Gastrocnemius medialis (tissue), 4 donors: ENCODE measurements around the gene ZNF556. TPM values are rescaled to one million over a fixed set of nuclear protein-coding genes. Genes with fewer than 3 reads are reported as not detected.

Experiments
- ATAC-seq, 2 donors: fragments of 150-250 bp; one replicate each; pipeline ENCODE4 v1.9.1; 2016
- DNase-seq, 2 donors: peaks; one replicate each; pipeline ENCODE4 v3.0.0-alpha.2; 2019
- H3K27ac ChIP-seq, 4 donors: fragments of 200-600 bp; sonication (generic); 1 replicate in 1 of 4; 2 replicates in 3 of 4; pipeline ENCODE4 v1.5.1; 2016 to 2018; ENCODE audit warnings: mild to moderate bottlenecking in 2 of 4, moderate library complexity in 1 of 4
- H3K27me3 ChIP-seq, 3 donors: fragments of 200-600 bp; sonication (generic) in 2 of 3; 1 replicate in 1 of 3; 2 replicates in 2 of 3; pipeline versions ENCODE4 v1.5.1 to v1.6.0; 2016 to 2019; ENCODE audit warnings: mild to moderate bottlenecking in 1 of 3, moderate library complexity in 1 of 3
- H3K36me3 ChIP-seq, 2 donors: fragments of 200-600 bp; sonication (generic) in 1 of 2; one replicate each; pipeline ENCODE4 v1.5.1; 2017 to 2018
- H3K4me1 ChIP-seq, 2 donors: fragments of 200-600 bp; sonication (generic) in 1 of 2; one replicate each; pipeline ENCODE4 v1.5.1; 2016 to 2017; ENCODE audit warnings: mild to moderate bottlenecking in 2 of 2
- H3K4me3 ChIP-seq, 4 donors: fragments of 200-600 bp; sonication (generic) in 3 of 4; 1 replicate in 1 of 4; 2 replicates in 3 of 4; pipeline ENCODE4 v1.5.1; 2016 to 2019; ENCODE audit warnings: mild to moderate bottlenecking in 2 of 4
- H3K9me3 ChIP-seq, 3 donors: fragments of 200-600 bp; sonication (generic) in 2 of 3; 1 replicate in 1 of 3; 2 replicates in 2 of 3; pipeline ENCODE4 v1.5.1; 2016 to 2019
- CTCF ChIP-seq, 5 experiments: fragments of 450-650 bp in 3 of 5; fragments of 200-600 bp in 2 of 5; sonication (generic) in 2 of 5; IDR thresholded peaks in 4 of 5; conservative IDR thresholded peaks in 1 of 5; 1 replicate in 4 of 5; 2 replicates in 1 of 5; pipeline ENCODE4 v1.5.1; 2016 to 2019; ENCODE audit warnings: antibody characterized with exemption in 5 of 5, mild to moderate bottlenecking in 3 of 5, moderate library complexity in 3 of 5
- POLR2A ChIP-seq, 2 donors: fragments of 450-650 bp; IDR thresholded peaks; one replicate each; pipeline ENCODE4 v1.6.1; 2017; ENCODE audit warnings: antibody characterized with exemption in 2 of 2, mild to moderate bottlenecking in 2 of 2, moderate library complexity in 2 of 2
- in situ Hi-C, 4 donors: fragments of 200-750 bp; cut with MboI; loops; one replicate each; pipeline versions ENCODE4 v1.15.0 to v1.8.0; 2017; ENCODE audit warnings: low sequenced_read_pairs in 4 of 4
- intact Hi-C: fragments of 100-400 bp; cut with DNase I; formaldehyde crosslinking; loops from one replicate; pipeline ENCODE4 v1.15.1; 2023; ENCODE audit warnings: low total_unique reads
- total RNA-seq, 4 donors: library from RNA; depleted of rRNA; stranded (reverse); fragments of >200 nt; gene quantifications; one replicate each; pipeline versions ENCODE4 v1.1.0 to v1.2.3, GENCODE V29; 2016

ZNF556 gene
- total RNA-seq, 4 donors from 2014 or later = 0.26 to 0.34 TPM; not detected in 2

- H3K4me3 ChIP-seq = no peak overlapping the region
- H3K9me3 ChIP-seq = peaks cover 0 to 4% (median 0%) of the 10 kb centered on the region in 3 donors
- H3K27ac ChIP-seq = no peak overlapping the region
- no peaks in the 10 kb centered on the region for H3K27me3 ChIP-seq
- ATAC-seq (no peak), DNase-seq (no peak)
- in situ Hi-C loops (no loop called here), intact Hi-C loops (no loop called here)
- H3K36me3 ChIP-seq = peaks cover 6 to 21% of the 10 kb centered on the region in 2 donors
- no peaks in the 10 kb centered on the region for H3K4me1 ChIP-seq
- no peak for TF ChIP-seq CTCF (IDR thresholded peaks at IDR 0.05 in 4 of 5, conservative IDR thresholded peaks at IDR 0.05 in 1 of 5)
- TF ChIP-seq POLR2A (IDR thresholded peaks at IDR 0.05) = no peak
These were observed 45.2 kb downstream of the ZNF556 start for GRCh38 chr19:2912306-2912705.

- Histone ChIP-seq H3K9me3 (peaks cover 0 to 4% (median 2%) of the 10 kb centered on the region in 3 donors), H3K36me3 (peaks cover 7 to 34% of the 10 kb centered on the region in 2 donors), H3K4me1 (no peaks in the 10 kb centered on the region), H3K27me3 (no peaks in the 10 kb centered on the region), H3K27ac (no peak overlapping the region), H3K4me3 (no peak overlapping the region)
- no peak for TF ChIP-seq CTCF (IDR thresholded peaks at IDR 0.05 in 4 of 5, conservative IDR thresholded peaks at IDR 0.05 in 1 of 5)
- TF ChIP-seq POLR2A (IDR thresholded peaks at IDR 0.05) = no peak
- in situ Hi-C loops (no loop called here), intact Hi-C loops (no loop called here)
- ATAC-seq (no peak), DNase-seq (no peak)
These were observed 50.4 kb downstream of the ZNF556 start for GRCh38 chr19:2917275-2918184.

- no peaks in the 10 kb centered on the region for H3K9me3 ChIP-seq
- in situ Hi-C loops (no loop called here), intact Hi-C loops (no loop called here)
- ATAC-seq (no peak), DNase-seq (no peak)
- H3K4me3 ChIP-seq = no peak overlapping the region
- no peaks in the 10 kb centered on the region for H3K27me3 ChIP-seq
- H3K27ac ChIP-seq = no peak overlapping the region
- H3K4me1 ChIP-seq = no peaks in the 10 kb centered on the region
- H3K36me3 ChIP-seq = peaks cover 0 to 6% of the 10 kb centered on the region in 2 donors
- TF ChIP-seq CTCF (IDR thresholded peaks at IDR 0.05 in 4 of 5, conservative IDR thresholded peaks at IDR 0.05 in 1 of 5) = no peak
- TF ChIP-seq POLR2A (IDR thresholded peaks at IDR 0.05) = no peak
These were observed 55.9 kb downstream of the ZNF556 start for GRCh38 chr19:2922987-2923386.

- intact Hi-C loops (no loop called here), in situ Hi-C loops (no loop called here)
- Histone ChIP-seq H3K4me1 (no peaks in the 10 kb centered on the region), H3K36me3 (peaks cover 0 to under 1% of the 10 kb centered on the region in 2 donors), H3K27ac (no peak overlapping the region), H3K9me3 (no peaks in the 10 kb centered on the region), H3K27me3 (no peaks in the 10 kb centered on the region), H3K4me3 (no peak overlapping the region)
- TF ChIP-seq POLR2A (IDR thresholded peaks at IDR 0.05) (no peak), CTCF (IDR thresholded peaks at IDR 0.05 in 4 of 5, conservative IDR thresholded peaks at IDR 0.05 in 1 of 5) (no peak)
- DNase-seq (peak in 1 of 2 donors; percentile 24), ATAC-seq (peak in 1 of 2 donors; percentile 68)
These were observed 56.4 kb downstream of the ZNF556 start for GRCh38 chr19:2923510-2923909.
